BJ (cell line): ENCODE results near the gene PRKAG2. TPM values are rescaled to one million over a fixed set of nuclear protein-coding genes. Genes with fewer than 3 reads are reported as not detected.

Source experiments
- CTCF ChIA-PET: fragments of 350-600 bp; formaldehyde crosslinking; extraction: SDS; loops from one replicate; lab custom pipeline; 2021; ENCODE audit warnings: antibody characterized with exemption, inconsistent platforms; lab: Yijun Ruan, JAX
- POLR2A ChIA-PET: fragments of 300-600 bp; sonication (Branson Sonifier 250); formaldehyde crosslinking; extraction: SDS; loops from one replicate; lab custom pipeline; 2021; ENCODE audit warnings: antibody characterized with exemption; lab: Charles Lee
- DNase-seq: peaks from one replicate; pipeline ENCODE4 v3.0.0-alpha.2; 2011; ENCODE audit warnings: low read depth
- H3K27me3 ChIP-seq: 2 replicates; pipeline ENCODE4 v1.6.0; 2011; ENCODE audit warnings: low read length; ENCODE audit not compliant: control insufficient read depth, insufficient read depth
- H3K36me3 ChIP-seq: 2 replicates; pipeline ENCODE4 v1.5.1; 2011; ENCODE audit warnings: low read length; ENCODE audit not compliant: control insufficient read depth, insufficient read depth
- H3K4me3 ChIP-seq: 2 replicates; pipeline ENCODE4 v1.5.1; 2011; ENCODE audit warnings: low read depth, mild to moderate bottlenecking, control low read depth, low read length
- CTCF ChIP-seq: IDR thresholded peaks from 2 replicates; pipeline ENCODE4 v1.5.1; 2011; ENCODE audit warnings: low read depth, mild to moderate bottlenecking, control low read depth, inconsistent platforms, low read length, moderate library complexity; ENCODE audit not compliant: insufficient read depth
- polyA plus RNA-seq: library from polyadenylated mRNA; depleted of rRNA; stranded (reverse); fragments of >200 nt; gene quantifications from 2 replicates; pipeline ENCODE4 v1.2.3, GENCODE V29; 2011

The PRKAG2 gene
- polyA plus RNA-seq, 1 experiment = 11.3 TPM

GRCh38 chr7:151793991-151794507 lies 82.9 kb downstream of the PRKAG2 start:
- DNase-seq = no peak
- TF ChIP-seq CTCF = no peak
- ChIA-PET CTCF (interaction anchor here (5.0 kb wide), 1 partner anchor 11 kb away, joined by 44 read pairs; no protein-coding TSS in a partner anchor), POLR2A (no interaction called here)
- Histone ChIP-seq H3K4me3 (no peak overlapping the region), H3K36me3 (no peaks in the 10 kb centered on the region), H3K27me3 (peaks cover 3% of the 10 kb centered on the region)

- no peak overlapping the region for H3K4me3 ChIP-seq
- peaks cover 3% of the 10 kb centered on the region for H3K27me3 ChIP-seq
- DNase-seq = no peak
- POLR2A ChIA-PET = no interaction called here
- H3K36me3 ChIP-seq = no peaks in the 10 kb centered on the region
- CTCF ChIA-PET = interaction anchor here (0.7 to 5.0 kb wide), 2 partner anchors 11 to 33 kb away, joined by 3 to 44 read pairs; no protein-coding TSS in a partner anchor
- no peak for TF ChIP-seq CTCF
These were observed 83.4 kb downstream of the PRKAG2 start for GRCh38 chr7:151793531-151793951.

- H3K27me3 ChIP-seq = peaks cover 3% of the 10 kb centered on the region
- no peak overlapping the region for H3K4me3 ChIP-seq
- ChIA-PET POLR2A (no interaction called here), CTCF (interaction anchor here (0.5 to 5.0 kb wide), 3 partner anchors 10 to 477 kb away, joined by 3 to 44 read pairs (median 4); no protein-coding TSS in a partner anchor)
- no peaks in the 10 kb centered on the region for H3K36me3 ChIP-seq
- DNase-seq = no peak
- TF ChIP-seq CTCF = no peak
These were observed 84.3 kb downstream of the PRKAG2 start for GRCh38 chr7:151792636-151793035.

- CTCF ChIA-PET = interaction anchor here (5.0 kb wide), 1 partner anchor 9 kb away, joined by 44 read pairs; no protein-coding TSS in a partner anchor
- POLR2A ChIA-PET = no interaction called here
- H3K27me3 ChIP-seq = peaks cover 3% of the 10 kb centered on the region
- no peak overlapping the region for H3K4me3 ChIP-seq
- no peak for DNase-seq
- no peaks in the 10 kb centered on the region for H3K36me3 ChIP-seq
- no peak for TF ChIP-seq CTCF
These were observed 84.8 kb downstream of the PRKAG2 start for GRCh38 chr7:151792086-151792485.

- CTCF ChIA-PET = interaction anchor here (1.0 to 5.0 kb wide), 3 partner anchors 8 to 15 kb away, joined by 3 to 44 read pairs (median 3); no protein-coding TSS in a partner anchor
- POLR2A ChIA-PET = no interaction called here
- no peaks in the 10 kb centered on the region for H3K36me3 ChIP-seq
- H3K4me3 ChIP-seq = no peak overlapping the region
- TF ChIP-seq CTCF = no peak
- H3K27me3 ChIP-seq = peaks cover 3% of the 10 kb centered on the region
- DNase-seq = no peak
These were observed 85.9 kb downstream of the PRKAG2 start for GRCh38 chr7:151790830-151791620.
